DND-41 (cell line): Measurements from ENCODE around the gene TMEM121.
"Not testable (repeated sequence)": the region's sequence is repeated elsewhere in the genome, so short reads cannot be mapped to it uniquely, and the experiment has no call there.

ENCODE experiments used
- ATAC-seq: fragments of 200-7000 bp; cut with Tn5 transposase; 3 replicates; pipeline ENCODE4 v1.9.1; 2021; ENCODE audit warnings: low read depth; ENCODE audit not compliant: insufficient read depth
- DNase-seq: peaks from one replicate; pipeline ENCODE4 v3.0.0-alpha.2; 2020
- H2AFZ ChIP-seq: 2 replicates; pipeline ENCODE4 v1.6.0; 2012; ENCODE audit warnings: low read depth, low read length
- H3K27ac ChIP-seq: 2 replicates; pipeline ENCODE4 v1.5.1; 2012; ENCODE audit warnings: low read length, inconsistent platforms
- H3K27me3 ChIP-seq: fragments of 200-600 bp; sonication (generic); 2 replicates; pipeline ENCODE4 v1.6.0; 2012; ENCODE audit warnings: low read length, mild to moderate bottlenecking, inconsistent platforms; ENCODE audit not compliant: insufficient read depth, poor library complexity
- H3K36me3 ChIP-seq: 2 replicates; pipeline ENCODE4 v1.5.1; 2012; ENCODE audit warnings: low read length, inconsistent platforms; ENCODE audit not compliant: insufficient read depth
- H3K4me1 ChIP-seq: 2 replicates; pipeline ENCODE4 v1.5.1; 2012; ENCODE audit warnings: mild to moderate bottlenecking, low read length; ENCODE audit not compliant: insufficient read depth
- H3K4me2 ChIP-seq: 2 replicates; pipeline ENCODE4 v1.6.0; 2012; ENCODE audit warnings: mild to moderate bottlenecking, moderate library complexity, low read length, inconsistent platforms; ENCODE audit not compliant: insufficient read depth
- H3K4me3 ChIP-seq, 2 experiments: fragments of 200-600 bp in 1 of 2; shearing (Covaris generic) in 1 of 2; 2 replicates each; pipeline ENCODE4 v1.5.1; 2012 to 2016; ENCODE audit warnings: inconsistent platforms in 2 of 2, low read length in 2 of 2, mild to moderate bottlenecking in 2 of 2, low read depth in 1 of 2, moderate library complexity in 1 of 2
- H3K79me2 ChIP-seq: 2 replicates; pipeline ENCODE4 v1.6.0; 2012; ENCODE audit warnings: low read length, inconsistent platforms; ENCODE audit not compliant: insufficient read depth
- H3K9ac ChIP-seq: 2 replicates; pipeline ENCODE4 v1.6.0; 2012; ENCODE audit warnings: low read depth, mild to moderate bottlenecking, inconsistent platforms, low read length, moderate library complexity
- H3K9me3 ChIP-seq: 2 replicates; pipeline ENCODE4 v1.5.1; 2012; ENCODE audit warnings: low read length, moderate library complexity, mild to moderate bottlenecking, inconsistent platforms; ENCODE audit not compliant: insufficient read depth, severe bottlenecking
- H4K20me1 ChIP-seq: 2 replicates; pipeline ENCODE4 v1.6.0; 2012; ENCODE audit warnings: low read length; ENCODE audit not compliant: insufficient read depth
- EZH2 ChIP-seq: IDR thresholded peaks from 3 replicates; pipeline ENCODE4 v1.6.1; 2012; ENCODE audit warnings: borderline replicate concordance, low read depth, mild to moderate bottlenecking, moderate library complexity, low read length, inconsistent platforms; ENCODE audit not compliant: severe bottlenecking
- TF ChIP-seq, protein P1 (sequence below): IDR thresholded peaks from 2 replicates; pipeline ENCODE4 v1.5.1; 2012; ENCODE audit warnings: borderline replicate concordance, low read length, moderate library complexity, mild to moderate bottlenecking; ENCODE audit not compliant: poor library complexity, severe bottlenecking; ENCODE audit errors: extremely low read depth

Gene TMEM121

DNA sequence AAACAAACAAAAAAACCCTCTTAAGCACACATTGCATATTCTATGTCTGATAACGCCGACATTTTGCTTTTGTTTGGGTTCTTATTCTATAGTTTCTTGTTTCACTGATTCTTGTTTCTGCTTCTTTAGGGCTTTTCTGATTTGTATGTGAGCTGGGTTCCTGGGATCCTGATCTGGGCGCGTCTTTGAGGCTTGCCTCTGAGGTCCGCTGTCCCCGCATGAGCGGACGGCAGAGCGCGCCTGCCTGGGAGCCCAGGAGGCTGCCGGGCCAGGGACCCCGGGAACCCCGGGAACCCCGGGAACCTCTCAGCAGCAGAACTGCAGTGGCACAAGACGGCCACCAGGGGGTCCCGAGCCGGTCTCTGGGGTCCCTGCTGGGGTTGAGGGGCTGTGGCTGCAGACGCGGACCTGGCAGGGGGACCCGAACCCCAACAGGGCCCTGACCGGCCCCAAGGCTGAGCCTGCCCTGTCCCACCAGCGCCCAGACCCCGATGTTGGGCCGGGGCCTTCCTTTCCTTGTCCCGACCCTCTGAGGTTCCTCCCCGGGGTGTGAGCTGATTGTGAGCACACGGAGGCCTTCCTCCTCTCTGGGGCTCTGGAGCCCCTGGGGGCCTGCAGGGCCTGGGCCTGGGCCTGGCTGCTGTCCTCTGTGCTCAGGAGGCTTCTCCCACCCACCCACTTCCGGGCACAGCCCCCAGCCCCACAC lies 32.2 kb downstream of the TMEM121 start:
- not testable (repeated sequence) for H3K4me1 ChIP-seq, H3K79me2 ChIP-seq, H3K9ac ChIP-seq, H3K36me3 ChIP-seq, H3K4me2 ChIP-seq, H4K20me1 ChIP-seq, H2AFZ ChIP-seq, H3K27me3 ChIP-seq, H3K9me3 ChIP-seq, H3K4me3 ChIP-seq, DNase-seq, H3K27ac ChIP-seq
- peak; percentile 35; the same call in 1 of the 3 replicates for ATAC-seq
- TF ChIP-seq, protein P1, sequence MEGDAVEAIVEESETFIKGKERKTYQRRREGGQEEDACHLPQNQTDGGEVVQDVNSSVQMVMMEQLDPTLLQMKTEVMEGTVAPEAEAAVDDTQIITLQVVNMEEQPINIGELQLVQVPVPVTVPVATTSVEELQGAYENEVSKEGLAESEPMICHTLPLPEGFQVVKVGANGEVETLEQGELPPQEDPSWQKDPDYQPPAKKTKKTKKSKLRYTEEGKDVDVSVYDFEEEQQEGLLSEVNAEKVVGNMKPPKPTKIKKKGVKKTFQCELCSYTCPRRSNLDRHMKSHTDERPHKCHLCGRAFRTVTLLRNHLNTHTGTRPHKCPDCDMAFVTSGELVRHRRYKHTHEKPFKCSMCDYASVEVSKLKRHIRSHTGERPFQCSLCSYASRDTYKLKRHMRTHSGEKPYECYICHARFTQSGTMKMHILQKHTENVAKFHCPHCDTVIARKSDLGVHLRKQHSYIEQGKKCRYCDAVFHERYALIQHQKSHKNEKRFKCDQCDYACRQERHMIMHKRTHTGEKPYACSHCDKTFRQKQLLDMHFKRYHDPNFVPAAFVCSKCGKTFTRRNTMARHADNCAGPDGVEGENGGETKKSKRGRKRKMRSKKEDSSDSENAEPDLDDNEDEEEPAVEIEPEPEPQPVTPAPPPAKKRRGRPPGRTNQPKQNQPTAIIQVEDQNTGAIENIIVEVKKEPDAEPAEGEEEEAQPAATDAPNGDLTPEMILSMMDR = peak; percentile 27

DNA sequence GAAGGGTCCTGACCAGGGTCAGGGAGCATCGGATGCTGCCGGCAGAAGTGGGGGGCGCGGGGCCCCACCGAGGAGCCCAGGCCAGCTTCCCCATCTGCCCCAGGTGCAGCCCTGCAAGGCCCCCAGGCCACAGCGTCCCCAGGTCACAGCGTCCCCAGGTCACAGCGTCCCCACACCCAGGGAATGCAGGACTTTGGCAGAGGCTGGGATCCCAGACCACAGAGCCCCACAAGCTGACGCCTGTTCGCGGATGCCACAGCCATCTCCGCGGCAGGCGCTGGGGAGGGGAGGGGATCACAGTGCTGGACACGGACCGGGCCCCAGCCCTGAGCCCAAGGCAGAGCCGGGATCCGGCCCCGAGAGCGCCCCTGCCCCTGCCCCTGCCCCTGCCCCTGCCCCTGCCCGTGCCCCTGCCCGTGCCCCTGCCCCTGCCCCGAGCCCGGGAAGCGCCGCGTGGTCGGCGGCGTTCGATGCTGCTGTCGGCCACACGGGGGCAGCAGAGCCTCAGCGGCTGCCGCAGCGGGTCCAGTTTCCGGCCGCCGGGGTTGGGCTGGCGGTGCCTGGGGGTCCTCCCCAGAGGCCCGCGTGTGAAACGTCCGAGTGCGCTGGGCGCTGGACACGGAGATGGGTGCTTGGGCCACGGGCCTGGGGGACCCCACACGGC lies 33.1 kb downstream of the TMEM121 start:
- H4K20me1 ChIP-seq, H3K4me2 ChIP-seq, H3K9me3 ChIP-seq, H3K79me2 ChIP-seq, H2AFZ ChIP-seq, H3K27ac ChIP-seq, H3K27me3 ChIP-seq, H3K4me3 ChIP-seq, H3K4me1 ChIP-seq, H3K9ac ChIP-seq, H3K36me3 ChIP-seq: not testable (repeated sequence)
- peak; percentile 26 for DNase-seq
- peak; percentile 69 for ATAC-seq

DNA sequence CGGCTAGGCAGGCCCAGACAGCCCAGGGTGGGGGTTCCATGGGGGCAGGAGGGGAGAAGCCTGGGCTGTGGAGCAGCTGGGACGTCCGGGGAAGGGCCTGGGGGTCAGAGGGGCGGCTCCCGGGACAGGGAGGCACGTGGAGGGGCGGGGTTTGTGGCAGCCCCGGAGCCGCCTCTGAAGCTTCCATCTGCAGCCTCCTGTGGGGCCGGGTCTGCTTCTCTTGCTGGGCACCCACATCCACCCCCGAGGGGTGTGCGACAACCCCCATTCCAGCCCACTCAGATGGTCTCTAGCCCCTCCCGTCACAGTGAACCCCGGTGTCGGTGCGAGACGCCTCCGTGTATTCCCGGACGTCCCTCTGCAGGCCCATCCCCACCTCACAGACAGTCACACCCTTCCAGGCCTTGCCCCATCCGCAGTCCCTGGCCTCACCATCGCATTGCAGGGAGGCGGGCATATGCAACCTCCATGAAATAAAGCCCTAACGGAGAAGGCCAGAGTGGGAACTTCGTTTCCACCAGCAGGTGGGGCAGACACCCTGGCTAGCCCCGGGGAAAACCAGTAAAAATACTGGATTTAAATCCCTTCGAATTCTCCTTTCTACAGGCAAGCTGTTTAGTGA lies 33.8 kb downstream of the TMEM121 start:
- H3K36me3 ChIP-seq, H3K27me3 ChIP-seq, H3K4me3 ChIP-seq, H3K4me2 ChIP-seq, H3K9me3 ChIP-seq, DNase-seq, H4K20me1 ChIP-seq, H3K4me1 ChIP-seq, H2AFZ ChIP-seq, H3K27ac ChIP-seq, H3K79me2 ChIP-seq, H3K9ac ChIP-seq: not testable (repeated sequence)
- peak; percentile 67 for ATAC-seq

GRCh38 chr14:105561345-105561744 lies 35.0 kb downstream of the TMEM121 start:
- not testable (repeated sequence) for H3K27me3 ChIP-seq, H3K36me3 ChIP-seq, H3K9me3 ChIP-seq, H3K4me2 ChIP-seq, ATAC-seq, H3K4me3 ChIP-seq, DNase-seq, H3K4me1 ChIP-seq, H3K79me2 ChIP-seq, H3K9ac ChIP-seq, H3K27ac ChIP-seq, H2AFZ ChIP-seq, H4K20me1 ChIP-seq

GRCh38 chr14:105562713-105563346 lies 36.4 kb downstream of the TMEM121 start:
- no peak overlapping the region for H3K4me3 ChIP-seq
- H3K27ac ChIP-seq = no peak overlapping the region
- DNase-seq (no peak), ATAC-seq (no peak)
- H3K4me1 ChIP-seq = 0 out of 2 replicates have a peak, but pooled peaks cover 2% of the 10 kb centered on the region
- H3K9ac ChIP-seq = no peak overlapping the region
- no peak overlapping the region for H3K4me2 ChIP-seq
- H3K27me3 ChIP-seq = no peaks in the 10 kb centered on the region
- no peaks in the 10 kb centered on the region for H3K79me2 ChIP-seq
- TF ChIP-seq EZH2 = no peak
- TF ChIP-seq, protein P1 = no peak
- H3K9me3 ChIP-seq = no peaks in the 10 kb centered on the region
- no peak overlapping the region for H2AFZ ChIP-seq
- no peaks in the 10 kb centered on the region for H4K20me1 ChIP-seq
- no peaks in the 10 kb centered on the region for H3K36me3 ChIP-seq
